Activated naive CD8-positive, alpha-beta T cell treated with anti-CD3 and anti-CD28 coated beads for 36 hours (primary cell): ENCODE data around the gene FEN1. TPM values are rescaled to one million over a fixed set of nuclear protein-coding genes. Genes with fewer than 3 reads are reported as not detected.

Experiments used
- DNase-seq: peaks from one replicate; pipeline ENCODE4 v3.0.0; 2021
- H3K27ac Mint-ChIP-seq: one replicate; pipeline ENCODE4 v1.8.0; 2022; ENCODE audit warnings: mild to moderate bottlenecking, moderate library complexity, mixed read lengths
- H3K27me3 Mint-ChIP-seq: one replicate; pipeline ENCODE4 v1.8.0; 2022; ENCODE audit warnings: mild to moderate bottlenecking, mixed read lengths
- H3K36me3 Mint-ChIP-seq: one replicate; pipeline ENCODE4 v1.8.0; 2021; ENCODE audit warnings: mild to moderate bottlenecking, mixed read lengths
- H3K4me1 Mint-ChIP-seq: one replicate; pipeline ENCODE4 v1.8.0; 2021; ENCODE audit warnings: mixed read lengths
- H3K4me3 Mint-ChIP-seq: one replicate; pipeline ENCODE4 v1.8.0; 2022; ENCODE audit warnings: mild to moderate bottlenecking, moderate library complexity, mixed read lengths
- H3K9me3 Mint-ChIP-seq: one replicate; pipeline ENCODE4 v1.8.0; 2022; ENCODE audit warnings: mixed read lengths
- total RNA-seq, 2 experiments: library from RNA; stranded (reverse); gene quantifications; one replicate each; pipeline ENCODE4 v1.2.3, GENCODE V29; 2021

FEN1 gene
- total RNA-seq: 100 to 1,000 TPM; 135 to 140 TPM

- Mint-ChIP-seq H3K27ac (peak within 1 kb of the TSS; percentile 100), H3K9me3 (no peaks in the 10 kb centered on the region), H3K4me1 (peaks cover 41% of the 10 kb centered on the region), H3K27me3 (no peaks in the 10 kb centered on the region), H3K36me3 (peaks cover 45% of the 10 kb centered on the region), H3K4me3 (peak within 1 kb of the TSS; percentile 86)
- peak; percentile 90 for DNase-seq
These were observed at the start of gene FEN1, which contains the start of gene TMEM258 for GRCh38 chr11:61792310-61793082. TSS of gene FEN1 (plus strand) at chr11:61792911. CDS start at chr11:61795362, 2,451 bp downstream. TSS of gene TMEM258 (minus strand) at chr11:61792599. CDS start at chr11:61792558, 41 bp downstream.

GRCh38 chr11:61743486-61744095 is 49.1 kb upstream of the FEN1 start:
- peaks cover 2% of the 10 kb centered on the region for H3K27me3 Mint-ChIP-seq
- no peak overlapping the region for H3K27ac Mint-ChIP-seq
- no peak overlapping the region for H3K4me3 Mint-ChIP-seq
- no peaks in the 10 kb centered on the region for H3K4me1 Mint-ChIP-seq
- no peak for DNase-seq
- H3K9me3 Mint-ChIP-seq: no peaks in the 10 kb centered on the region
- H3K36me3 Mint-ChIP-seq: no peaks in the 10 kb centered on the region

- H3K4me1 Mint-ChIP-seq: no peaks in the 10 kb centered on the region
- no peaks in the 10 kb centered on the region for H3K36me3 Mint-ChIP-seq
These were observed 48.5 kb upstream of the FEN1 start for GRCh38 chr11:61744181-61744580.

GRCh38 chr11:61744609-61745156 is 48.0 kb upstream of the FEN1 start:
- no peaks in the 10 kb centered on the region for H3K4me1 Mint-ChIP-seq
- H3K4me3 Mint-ChIP-seq: no peak overlapping the region
- no peaks in the 10 kb centered on the region for H3K36me3 Mint-ChIP-seq
- peaks cover 8% of the 10 kb centered on the region for H3K27me3 Mint-ChIP-seq
- no peak overlapping the region for H3K27ac Mint-ChIP-seq
- DNase-seq: no peak
- no peaks in the 10 kb centered on the region for H3K9me3 Mint-ChIP-seq

More at GRCh38 chr11:61744181-61744580, 48.5 kb upstream of the FEN1 start:
- H3K9me3 Mint-ChIP-seq: no peaks in the 10 kb centered on the region
- H3K27ac Mint-ChIP-seq: no peak overlapping the region
- no peak for DNase-seq
- H3K27me3 Mint-ChIP-seq: peaks cover 4% of the 10 kb centered on the region
- no peak overlapping the region for H3K4me3 Mint-ChIP-seq

GRCh38 chr11:61745781-61746441 is 46.8 kb upstream of the FEN1 start:
- DNase-seq: no peak
- H3K27me3 Mint-ChIP-seq: peaks cover 10% of the 10 kb centered on the region
- no peak overlapping the region for H3K27ac Mint-ChIP-seq
- H3K4me3 Mint-ChIP-seq: no peak overlapping the region
- no peaks in the 10 kb centered on the region for H3K36me3 Mint-ChIP-seq
- H3K9me3 Mint-ChIP-seq: no peaks in the 10 kb centered on the region
- H3K4me1 Mint-ChIP-seq: no peaks in the 10 kb centered on the region

GRCh38 chr11:61746442-61747191 is 46.1 kb upstream of the FEN1 start:
- no peak overlapping the region for H3K4me3 Mint-ChIP-seq
- no peaks in the 10 kb centered on the region for H3K36me3 Mint-ChIP-seq
- H3K27me3 Mint-ChIP-seq: peaks cover 17% of the 10 kb centered on the region
- H3K9me3 Mint-ChIP-seq: no peaks in the 10 kb centered on the region
- no peaks in the 10 kb centered on the region for H3K4me1 Mint-ChIP-seq
- H3K27ac Mint-ChIP-seq: no peak overlapping the region
- no peak for DNase-seq

- no peaks in the 10 kb centered on the region for H3K9me3 Mint-ChIP-seq
- peak; percentile 50 for DNase-seq
- H3K4me3 Mint-ChIP-seq: no peak overlapping the region
- H3K27ac Mint-ChIP-seq: no peak overlapping the region
- peaks cover 22% of the 10 kb centered on the region for H3K27me3 Mint-ChIP-seq
- no peaks in the 10 kb centered on the region for H3K36me3 Mint-ChIP-seq
- no peaks in the 10 kb centered on the region for H3K4me1 Mint-ChIP-seq
These were observed 45.3 kb upstream of the FEN1 start for GRCh38 chr11:61747192-61747966.

- Mint-ChIP-seq H3K4me3 (no peak overlapping the region), H3K27me3 (peaks cover 24% of the 10 kb centered on the region), H3K27ac (no peak overlapping the region), H3K36me3 (no peaks in the 10 kb centered on the region), H3K4me1 (peaks cover 1% of the 10 kb centered on the region), H3K9me3 (no peaks in the 10 kb centered on the region)
- DNase-seq: no peak
These were observed 44.8 kb upstream of the FEN1 start for GRCh38 chr11:61747967-61748285.

GRCh38 chr11:61749591-61750217 is 43.0 kb upstream of the FEN1 start:
- Mint-ChIP-seq H3K4me1 (peaks cover 3% of the 10 kb centered on the region), H3K27me3 (peaks cover 34% of the 10 kb centered on the region), H3K36me3 (no peaks in the 10 kb centered on the region), H3K27ac (no peak overlapping the region), H3K4me3 (no peak overlapping the region), H3K9me3 (no peaks in the 10 kb centered on the region)
- no peak for DNase-seq

GRCh38 chr11:61750631-61751273 is 42.0 kb upstream of the FEN1 start:
- Mint-ChIP-seq H3K27ac (no peak overlapping the region), H3K36me3 (no peaks in the 10 kb centered on the region), H3K4me3 (no peak overlapping the region), H3K4me1 (peaks cover 5% of the 10 kb centered on the region), H3K27me3 (peaks cover 34% of the 10 kb centered on the region), H3K9me3 (no peaks in the 10 kb centered on the region)
- no peak for DNase-seq

- peaks cover 34% of the 10 kb centered on the region for H3K27me3 Mint-ChIP-seq
- H3K9me3 Mint-ChIP-seq: no peaks in the 10 kb centered on the region
- H3K27ac Mint-ChIP-seq: no peak overlapping the region
- H3K4me1 Mint-ChIP-seq: peaks cover 11% of the 10 kb centered on the region
- no peaks in the 10 kb centered on the region for H3K36me3 Mint-ChIP-seq
- no peak overlapping the region for H3K4me3 Mint-ChIP-seq
- no peak for DNase-seq
These were observed 41.3 kb upstream of the FEN1 start for GRCh38 chr11:61751384-61751783.

GRCh38 chr11:61752117-61752924 is 40.4 kb upstream of the FEN1 start, which contains the start of gene MYRF:
TSS of gene MYRF (plus strand) at chr11:61752636. CDS start at chr11:61752745, 109 bp downstream.
- Mint-ChIP-seq H3K36me3 (no peaks in the 10 kb centered on the region), H3K9me3 (no peaks in the 10 kb centered on the region), H3K27me3 (peaks cover 34% of the 10 kb centered on the region), H3K4me1 (peaks cover 14% of the 10 kb centered on the region), H3K27ac (no peak within 1 kb of the TSS), H3K4me3 (peak within 1 kb of the TSS; percentile 53)
- peak; percentile 78 for DNase-seq
